ENCODE data around the gene KLHL28. TPM values are rescaled to one million over a fixed set of nuclear protein-coding genes. Genes with fewer than 3 reads are reported as not detected.

KLHL28 gene
- total and polyA plus RNA-seq, 7 experiments from 2014 or later = 22.1 to 50.2 (median 41.4) TPM

- Histone ChIP-seq H3K9me3 (ENCODE audit: control insufficient read depth in 2 of 3, low read length in 3 of 3) (no peaks in the 10 kb centered on the region), H3K27me3 (ENCODE audit: control insufficient read depth in 2 of 2, insufficient read depth in 2 of 2, low read length in 2 of 2) (no peaks in the 10 kb centered on the region), H3K4me3 (ENCODE audit: low read length) (no peak overlapping the region), H3K4me1 (ENCODE audit: control insufficient read depth in 2 of 2, insufficient read depth in 2 of 2, low read length in 2 of 2) (peaks cover 0 to 15% of the 10 kb centered on the region in 2 donors), H3K27ac (ENCODE audit: low read depth, low read length) (no peak overlapping the region), H3K36me3 (ENCODE audit: control insufficient read depth in 2 of 3, insufficient read depth in 3 of 3, low read length in 3 of 3) (peaks cover 0 to 38% (median 12%) of the 10 kb centered on the region in 3 experiments)
- peak overlapping the region in 5 of 10 donors; percentile 9 to 63 (median 29) for H3K4me3 Mint-ChIP-seq
- H3K27ac Mint-ChIP-seq = peak overlapping the region in 5 of 9 donors; percentile 1 to 70 (median 14)
- H3K27me3 Mint-ChIP-seq = no peaks in the 10 kb centered on the region
- peaks cover 14 to 71% (median 57%) of the 10 kb centered on the region in 7 donors for H3K4me1 Mint-ChIP-seq
- peaks cover 26 to 74% (median 66%) of the 10 kb centered on the region in 5 donors for H3K36me3 Mint-ChIP-seq
- no peak for ATAC-seq
- H3K9me3 Mint-ChIP-seq = peaks cover 0 to 9% (median 3%) of the 10 kb centered on the region in 11 donors
- ChIA-PET POLR2A (no interaction called here), CTCF (no interaction called here)
- intact Hi-C loops (cut with micrococcal nuclease) = no loop called here
- DNase-seq = no peak
Measured at GRCh38 chr14:44941591-44941990, 20.2 kb downstream of the KLHL28 start.

GRCh38 chr14:44940944-44941343 is 20.8 kb downstream of the KLHL28 start:
- intact Hi-C loops (cut with micrococcal nuclease) = no loop called here
- DNase-seq = peak in 5 of 9 donors; percentile 6 to 40 (median 14)

GRCh38 chr14:44940211-44940610 is 21.5 kb downstream of the KLHL28 start:
- no peak for ATAC-seq
- intact Hi-C loops (cut with micrococcal nuclease) = no loop called here
- CTCF ChIA-PET = no interaction called here
- H3K36me3 ChIP-seq (ENCODE audit: control insufficient read depth in 2 of 3, insufficient read depth in 3 of 3, low read length in 3 of 3) = peaks cover 0 to 38% (median 5%) of the 10 kb centered on the region in 3 experiments
- H3K27me3 Mint-ChIP-seq = no peaks in the 10 kb centered on the region
- H3K4me1 ChIP-seq (ENCODE audit: control insufficient read depth in 2 of 2, insufficient read depth in 2 of 2, low read length in 2 of 2) = peaks cover 0 to 15% of the 10 kb centered on the region in 2 donors
- peak overlapping the region in 4 of 10 donors; percentile 1 to 63 (median 14) for H3K4me3 Mint-ChIP-seq
- no peak overlapping the region for H3K4me3 ChIP-seq (ENCODE audit: low read length)
- H3K9me3 ChIP-seq (ENCODE audit: control insufficient read depth in 2 of 3, low read length in 3 of 3) = no peaks in the 10 kb centered on the region
- no peak overlapping the region for H3K27ac ChIP-seq (ENCODE audit: low read depth, low read length)
- peaks cover 14 to 79% (median 63%) of the 10 kb centered on the region in 7 donors for H3K4me1 Mint-ChIP-seq
- H3K27me3 ChIP-seq (ENCODE audit: control insufficient read depth in 2 of 2, insufficient read depth in 2 of 2, low read length in 2 of 2) = no peaks in the 10 kb centered on the region
- POLR2A ChIA-PET = no interaction called here
- peak overlapping the region in 6 of 9 donors; percentile 4 to 81 (median 64) for H3K27ac Mint-ChIP-seq
- no peak for DNase-seq
- H3K36me3 Mint-ChIP-seq = peaks cover 26 to 73% (median 68%) of the 10 kb centered on the region in 5 donors
- peaks cover 0 to 9% (median 3%) of the 10 kb centered on the region in 11 donors for H3K9me3 Mint-ChIP-seq

More at GRCh38 chr14:44940944-44941343, 20.8 kb downstream of the KLHL28 start:
- H3K36me3 ChIP-seq (ENCODE audit: control insufficient read depth in 2 of 3, insufficient read depth in 3 of 3, low read length in 3 of 3) = peaks cover 0 to 43% (median 12%) of the 10 kb centered on the region in 3 experiments
- Mint-ChIP-seq H3K36me3 (peaks cover 30 to 80% (median 72%) of the 10 kb centered on the region in 5 donors), H3K4me3 (peak overlapping the region in 9 of 10 donors; percentile 7 to 63 (median 38)), H3K9me3 (peaks cover 0 to 9% (median 3%) of the 10 kb centered on the region in 11 donors), H3K27me3 (no peaks in the 10 kb centered on the region), H3K4me1 (peaks cover 14 to 77% (median 63%) of the 10 kb centered on the region in 7 donors), H3K27ac (peak overlapping the region; percentile 2 to 81 (median 71))
- no peak overlapping the region for H3K4me3 ChIP-seq (ENCODE audit: low read length)
- no peaks in the 10 kb centered on the region for H3K27me3 ChIP-seq (ENCODE audit: control insufficient read depth in 2 of 2, insufficient read depth in 2 of 2, low read length in 2 of 2)
- H3K4me1 ChIP-seq (ENCODE audit: control insufficient read depth in 2 of 2, insufficient read depth in 2 of 2, low read length in 2 of 2) = peaks cover 0 to 15% of the 10 kb centered on the region in 2 donors
- ATAC-seq = peak; percentile 55
- H3K27ac ChIP-seq (ENCODE audit: low read depth, low read length) = no peak overlapping the region
- ChIA-PET POLR2A (no interaction called here), CTCF (no interaction called here)
- H3K9me3 ChIP-seq (ENCODE audit: control insufficient read depth in 2 of 3, low read length in 3 of 3) = no peaks in the 10 kb centered on the region

- Mint-ChIP-seq H3K27me3 (no peaks in the 10 kb centered on the region), H3K4me1 (peaks cover 14 to 85% (median 61%) of the 10 kb centered on the region in 7 donors), H3K27ac (peak overlapping the region in 1 of 9 donors; percentile 37), H3K9me3 (peaks cover 0 to 9% (median 3%) of the 10 kb centered on the region in 11 donors), H3K4me3 (no peak overlapping the region), H3K36me3 (peaks cover 18 to 67% (median 54%) of the 10 kb centered on the region in 5 donors)
- CTCF ChIA-PET = no interaction called here
- Histone ChIP-seq H3K36me3 (ENCODE audit: control insufficient read depth in 2 of 3, insufficient read depth in 3 of 3, low read length in 3 of 3) (peaks cover 0 to 34% (median 5%) of the 10 kb centered on the region in 3 experiments), H3K4me3 (ENCODE audit: low read length) (no peak overlapping the region), H3K4me1 (ENCODE audit: control insufficient read depth in 2 of 2, insufficient read depth in 2 of 2, low read length in 2 of 2) (peaks cover 0 to 15% of the 10 kb centered on the region in 2 donors), H3K27me3 (ENCODE audit: control insufficient read depth in 2 of 2, insufficient read depth in 2 of 2, low read length in 2 of 2) (no peaks in the 10 kb centered on the region), H3K9me3 (ENCODE audit: control insufficient read depth in 2 of 3, low read length in 3 of 3) (no peaks in the 10 kb centered on the region), H3K27ac (ENCODE audit: low read depth, low read length) (no peak overlapping the region)
- no peak for ATAC-seq
- no peak for DNase-seq
- intact Hi-C loops (cut with micrococcal nuclease) = no loop called here
- POLR2A ChIA-PET = no interaction called here
Measured at GRCh38 chr14:44937547-44937946, 24.2 kb downstream of the KLHL28 start.

GRCh38 chr14:44935155-44935554 is 26.6 kb downstream of the KLHL28 start:
- Histone ChIP-seq H3K4me3 (ENCODE audit: low read length) (no peak overlapping the region), H3K27ac (ENCODE audit: low read depth, low read length) (no peak overlapping the region), H3K36me3 (ENCODE audit: control insufficient read depth in 2 of 3, insufficient read depth in 3 of 3, low read length in 3 of 3) (peaks cover 0 to 33% (median 5%) of the 10 kb centered on the region in 3 experiments), H3K9me3 (ENCODE audit: control insufficient read depth in 2 of 3, low read length in 3 of 3) (no peaks in the 10 kb centered on the region), H3K27me3 (ENCODE audit: control insufficient read depth in 2 of 2, insufficient read depth in 2 of 2, low read length in 2 of 2) (no peaks in the 10 kb centered on the region), H3K4me1 (ENCODE audit: control insufficient read depth in 2 of 2, insufficient read depth in 2 of 2, low read length in 2 of 2) (peaks cover 0 to 1% of the 10 kb centered on the region in 2 donors)
- H3K4me3 Mint-ChIP-seq = peak overlapping the region in 1 of 10 donors; percentile 12
- ChIA-PET CTCF (no interaction called here), POLR2A (interaction anchor here (0.6 kb wide), 1 partner anchor 9 kb away, joined by 3 read pairs; no protein-coding TSS in a partner anchor)
- no peaks in the 10 kb centered on the region for H3K27me3 Mint-ChIP-seq
- DNase-seq (no peak), ATAC-seq (no peak)
- peaks cover 6 to 53% (median 38%) of the 10 kb centered on the region in 5 donors for H3K36me3 Mint-ChIP-seq
- H3K9me3 Mint-ChIP-seq = peaks cover 0 to 6% (median 1%) of the 10 kb centered on the region in 11 donors
- intact Hi-C loops (cut with micrococcal nuclease) = no loop called here
- peaks cover 0 to 81% (median 57%) of the 10 kb centered on the region in 7 donors for H3K4me1 Mint-ChIP-seq
- peak overlapping the region in 2 of 9 donors; percentile 54 to 68 for H3K27ac Mint-ChIP-seq

GRCh38 chr14:44928793-44929192 is 33.0 kb downstream of the KLHL28 start:
- H3K9me3 ChIP-seq (ENCODE audit: control insufficient read depth in 2 of 3, low read length in 3 of 3) = no peaks in the 10 kb centered on the region
- H3K9me3 Mint-ChIP-seq = no peaks in the 10 kb centered on the region
- DNase-seq (no peak), ATAC-seq (no peak)
- no peaks in the 10 kb centered on the region for H3K27me3 Mint-ChIP-seq
- H3K4me3 ChIP-seq (ENCODE audit: low read length) = no peak overlapping the region
- intact Hi-C loops (cut with micrococcal nuclease) = no loop called here
- POLR2A ChIA-PET = no interaction called here
- H3K27me3 ChIP-seq (ENCODE audit: control insufficient read depth in 2 of 2, insufficient read depth in 2 of 2, low read length in 2 of 2) = no peaks in the 10 kb centered on the region
- H3K4me1 Mint-ChIP-seq = peaks cover 2 to 30% (median 21%) of the 10 kb centered on the region in 7 donors
- peak overlapping the region in 1 of 9 donors; percentile 53 for H3K27ac Mint-ChIP-seq
- peaks cover 0 to 23% (median 13%) of the 10 kb centered on the region in 5 donors for H3K36me3 Mint-ChIP-seq
- CTCF ChIA-PET = interaction anchor here (0.7 kb wide), 1 partner anchor 329 kb away, joined by 3 read pairs; no protein-coding TSS in a partner anchor
- no peaks in the 10 kb centered on the region for H3K4me1 ChIP-seq (ENCODE audit: control insufficient read depth in 2 of 2, insufficient read depth in 2 of 2, low read length in 2 of 2)
- no peak overlapping the region for H3K4me3 Mint-ChIP-seq
- H3K36me3 ChIP-seq (ENCODE audit: control insufficient read depth in 2 of 3, insufficient read depth in 3 of 3, low read length in 3 of 3) = peaks cover 0 to 4% (median 0%) of the 10 kb centered on the region in 3 experiments
- H3K27ac ChIP-seq (ENCODE audit: low read depth, low read length) = no peak overlapping the region

All from naive thymus-derived CD4-positive, alpha-beta T cell (primary cell).